GM12891 (cell line): Measurements from ENCODE around the gene PRR15.

Source experiments
- DNase-seq: peaks from one replicate; pipeline ENCODE4 v3.0.0; 2011; ENCODE audit warnings: low spot score; ENCODE audit not compliant: insufficient read length
- FAIRE-seq: peaks from 2 replicates; lab custom pipeline; 2011; peaks lifted over from hg19 to GRCh38; lab: Jason Lieb, UNC
- PAX5 ChIP-seq: IDR thresholded peaks from 2 replicates; pipeline ENCODE4 v1.6.1; 2011; ENCODE audit warnings: low read length, moderate library complexity, mild to moderate bottlenecking; ENCODE audit not compliant: insufficient read depth, severe bottlenecking
- POLR2A ChIP-seq: IDR thresholded peaks from 2 replicates; pipeline ENCODE4 v1.6.1; 2011; ENCODE audit warnings: low read depth, low read length, control low read depth
- POLR2AphosphoS5 ChIP-seq: IDR thresholded peaks from 2 replicates; pipeline ENCODE4 v1.6.1; 2011; ENCODE audit warnings: low read depth, low read length, control low read depth
- POU2F2 ChIP-seq: IDR thresholded peaks from 2 replicates; pipeline ENCODE4 v1.6.1; 2011; ENCODE audit warnings: low read depth, mild to moderate bottlenecking, control low read depth, low read length, moderate library complexity
- SPI1 ChIP-seq: IDR thresholded peaks from 2 replicates; pipeline ENCODE4 v1.6.1; 2011; ENCODE audit warnings: low read depth, low read length, control low read depth
- TAF1 ChIP-seq: IDR thresholded peaks from 2 replicates; pipeline ENCODE4 v1.6.1; 2011; ENCODE audit warnings: low read depth, low read length, control low read depth

The PRR15 gene

DNA sequence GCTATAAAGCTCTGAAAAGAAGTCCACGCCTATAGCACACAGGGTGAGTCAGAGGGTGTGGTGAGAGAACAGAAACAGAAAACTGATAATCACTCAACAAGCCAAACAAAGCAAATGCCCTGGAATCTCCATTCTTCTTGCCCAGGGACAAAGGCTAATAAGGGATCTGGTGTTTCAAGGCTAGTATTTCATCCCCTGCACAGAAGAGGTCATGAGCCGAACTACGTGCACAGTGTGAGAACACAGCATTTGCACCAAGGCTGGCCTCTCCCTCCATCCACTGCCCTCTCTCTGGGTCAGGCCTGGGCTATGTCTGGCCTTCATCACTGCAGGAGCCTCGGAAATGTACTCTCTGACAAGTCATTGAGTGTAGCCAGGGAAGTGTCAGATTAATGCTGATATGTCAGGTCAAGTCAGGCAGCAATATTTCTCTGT lies 42.7 kb downstream of the PRR15 start:
- TF ChIP-seq POLR2AphosphoS5 (no peak), SPI1 (no peak), TAF1 (no peak), POU2F2 (no peak), POLR2A (no peak), PAX5 (no peak)
- FAIRE-seq = no peak
- DNase-seq = no peak

DNA sequence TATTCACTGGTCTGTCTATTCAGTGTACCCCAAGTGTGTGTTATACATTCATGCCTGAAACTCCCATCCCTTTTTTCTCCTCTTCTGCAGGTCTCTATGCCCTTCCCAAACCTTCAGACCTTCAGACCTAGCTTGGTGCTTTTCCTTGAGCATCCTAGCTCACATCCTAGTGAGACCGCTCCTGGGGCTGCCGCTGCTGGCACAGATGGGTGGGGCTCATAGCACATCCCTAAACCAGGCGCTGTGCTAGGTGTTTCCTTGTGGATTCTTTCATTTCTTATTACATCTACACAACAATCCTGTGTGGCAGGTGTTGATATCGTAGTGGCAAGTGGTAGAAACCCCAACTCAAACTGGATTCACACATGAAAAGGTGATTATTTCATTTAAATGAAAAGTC lies 43.2 kb downstream of the PRR15 start:
- DNase-seq (no peak), FAIRE-seq (no peak)
- no peak for TF ChIP-seq SPI1
- TF ChIP-seq PAX5 = no peak
- no peak for TF ChIP-seq POU2F2
- no peak for TF ChIP-seq TAF1
- TF ChIP-seq POLR2AphosphoS5 = no peak
- TF ChIP-seq POLR2A = no peak

- DNase-seq = no peak
- no peak for FAIRE-seq
- no peak for TF ChIP-seq POLR2A
- no peak for TF ChIP-seq POLR2AphosphoS5
- no peak for TF ChIP-seq SPI1
- no peak for TF ChIP-seq TAF1
- no peak for TF ChIP-seq PAX5
- TF ChIP-seq POU2F2 = no peak
Observed at GRCh38 chr7:29607259-29607658, 43.6 kb downstream of the PRR15 start.

GRCh38 chr7:29607889-29608288 lies 44.3 kb downstream of the PRR15 start:
- DNase-seq = no peak
- no peak for TF ChIP-seq POU2F2
- no peak for TF ChIP-seq POLR2A
- no peak for FAIRE-seq

DNA sequence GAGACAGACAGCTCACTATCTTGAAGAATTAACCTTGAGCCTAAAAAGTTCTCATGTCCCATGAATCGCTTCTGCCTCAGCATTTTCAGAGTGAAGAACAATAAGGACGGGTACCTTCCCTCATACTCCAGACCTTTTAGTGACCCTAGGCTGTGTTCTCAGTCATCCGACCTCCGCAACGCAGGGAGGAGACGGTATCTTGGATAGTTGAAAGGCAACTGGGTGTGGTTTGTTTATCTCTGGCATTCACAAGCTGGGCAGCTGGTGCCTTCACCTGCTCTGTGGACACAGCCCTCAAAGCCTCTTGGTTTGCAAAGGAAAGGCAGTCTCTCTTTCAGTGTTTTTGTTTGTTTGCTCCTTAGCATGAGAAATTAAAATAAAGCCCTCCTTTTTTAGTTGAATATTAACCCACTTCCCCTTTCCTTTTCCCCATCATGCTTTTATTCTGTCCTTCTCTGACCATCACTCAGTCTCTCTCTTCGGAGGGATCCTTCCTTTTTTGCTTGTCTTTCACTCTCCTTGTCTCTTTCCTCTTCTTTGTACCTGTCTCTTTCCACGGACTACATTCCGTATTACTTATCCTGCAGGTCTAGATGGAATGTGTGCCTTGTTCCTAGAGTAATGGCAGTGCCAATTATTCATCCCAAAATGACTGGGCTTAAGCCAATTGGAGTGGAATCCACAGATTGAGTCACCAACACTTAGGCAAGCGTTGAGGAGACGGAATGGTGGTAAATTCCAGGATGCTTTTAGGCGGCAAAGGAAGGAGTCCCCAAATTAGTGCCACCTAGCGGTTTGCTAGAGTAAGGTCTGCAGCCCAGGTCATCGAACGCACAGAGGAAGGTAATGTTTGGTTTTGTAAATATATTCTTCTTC lies 45.8 kb downstream of the PRR15 start:
- FAIRE-seq (no peak), DNase-seq (no peak)
- TF ChIP-seq POU2F2 (no peak), TAF1 (no peak), POLR2A (no peak), SPI1 (no peak), POLR2AphosphoS5 (no peak), PAX5 (no peak)

GRCh38 chr7:29610086-29610485 lies 46.5 kb downstream of the PRR15 start:
- FAIRE-seq (no peak), DNase-seq (no peak)
- TF ChIP-seq PAX5 (no peak), POLR2A (no peak), POLR2AphosphoS5 (no peak), TAF1 (no peak), POU2F2 (no peak), SPI1 (no peak)

DNA sequence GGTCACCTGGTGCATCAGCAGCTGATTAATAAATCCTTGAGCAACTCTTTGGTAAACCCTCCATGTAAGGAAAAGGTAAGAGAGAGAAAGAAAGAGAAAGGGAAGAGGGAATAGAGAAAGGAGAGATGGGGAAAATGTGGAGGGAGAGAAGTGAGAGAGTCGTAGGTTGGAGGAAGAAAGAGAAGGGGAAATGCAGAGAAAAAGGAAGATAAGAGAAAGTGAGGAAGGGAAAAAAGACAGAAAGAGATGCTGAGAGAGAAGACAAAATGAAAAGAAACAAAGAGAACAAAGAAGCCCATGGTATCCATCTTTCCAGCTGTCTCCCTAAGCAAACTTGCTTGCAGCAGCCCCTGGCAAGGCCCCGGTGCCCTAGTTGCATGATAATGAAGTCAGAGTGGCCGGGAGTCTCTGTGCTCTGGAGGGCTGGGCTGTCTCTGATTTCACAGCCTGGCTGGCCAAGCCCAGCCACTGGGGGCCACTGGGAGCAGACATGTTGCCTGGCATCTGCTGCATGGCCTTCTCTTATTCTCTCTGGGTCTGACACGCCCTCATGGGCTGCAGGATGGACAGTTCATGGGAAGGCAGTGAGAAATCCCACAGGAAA lies 48.4 kb downstream of the PRR15 start:
- DNase-seq (no peak), FAIRE-seq (no peak)
- TF ChIP-seq TAF1 (no peak), POLR2AphosphoS5 (no peak), POU2F2 (no peak), POLR2A (no peak), SPI1 (no peak), PAX5 (no peak)

DNA sequence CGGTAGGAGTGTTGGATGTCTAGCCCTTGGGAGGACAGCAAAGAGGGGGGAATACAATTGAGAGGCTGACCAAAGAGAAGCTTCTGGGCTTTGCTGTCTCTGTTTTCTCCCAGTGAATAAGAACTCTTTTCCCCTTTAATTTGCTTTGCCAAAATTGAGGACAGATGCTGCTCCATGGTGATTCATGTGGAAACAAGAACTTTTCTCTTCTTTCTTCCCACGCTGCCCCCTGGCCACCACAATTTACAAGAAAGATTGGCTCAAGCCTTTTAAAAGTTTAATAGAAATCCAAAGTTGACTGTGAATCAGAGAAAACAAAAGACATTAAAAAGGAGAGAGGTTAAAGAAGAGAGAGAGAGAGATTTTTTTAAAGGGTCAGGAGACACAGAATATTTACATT lies 49.0 kb downstream of the PRR15 start:
- no peak for TF ChIP-seq SPI1
- TF ChIP-seq PAX5 = no peak
- TF ChIP-seq TAF1 = no peak
- no peak for TF ChIP-seq POLR2A
- no peak for TF ChIP-seq POU2F2
- no peak for TF ChIP-seq POLR2AphosphoS5
- DNase-seq (no peak), FAIRE-seq (no peak)

DNA sequence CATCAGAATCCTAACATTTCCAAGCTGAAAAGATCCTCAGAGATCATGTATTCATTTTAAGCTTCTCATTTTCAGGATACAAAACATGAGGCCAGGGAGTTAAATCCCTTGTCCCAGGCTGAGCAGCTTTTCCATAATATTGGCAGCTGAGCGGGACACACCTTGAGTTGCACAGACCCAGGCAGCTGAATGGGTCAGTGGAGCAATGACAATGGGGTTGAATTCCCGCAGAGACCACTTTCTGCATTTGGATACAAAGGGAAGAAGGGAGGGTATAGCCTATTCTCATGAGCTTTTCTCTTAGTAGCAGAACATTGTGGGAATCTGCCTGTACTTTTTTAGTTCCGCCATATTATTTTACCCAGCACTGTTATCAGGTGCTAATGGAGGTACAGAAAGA lies 49.5 kb downstream of the PRR15 start:
- no peak for FAIRE-seq
- TF ChIP-seq POLR2A (no peak), PAX5 (no peak), POU2F2 (no peak), SPI1 (no peak), POLR2AphosphoS5 (no peak), TAF1 (no peak)
- no peak for DNase-seq
